ENCODE results near the gene ANKRD40. TPM values are rescaled to one million over a fixed set of nuclear protein-coding genes. Genes with fewer than 3 reads are reported as not detected.

The ANKRD40 gene
- total RNA-seq, 6 experiments from 2014 or later = 13.9 to 17.4 (median 15.1) TPM

DNA sequence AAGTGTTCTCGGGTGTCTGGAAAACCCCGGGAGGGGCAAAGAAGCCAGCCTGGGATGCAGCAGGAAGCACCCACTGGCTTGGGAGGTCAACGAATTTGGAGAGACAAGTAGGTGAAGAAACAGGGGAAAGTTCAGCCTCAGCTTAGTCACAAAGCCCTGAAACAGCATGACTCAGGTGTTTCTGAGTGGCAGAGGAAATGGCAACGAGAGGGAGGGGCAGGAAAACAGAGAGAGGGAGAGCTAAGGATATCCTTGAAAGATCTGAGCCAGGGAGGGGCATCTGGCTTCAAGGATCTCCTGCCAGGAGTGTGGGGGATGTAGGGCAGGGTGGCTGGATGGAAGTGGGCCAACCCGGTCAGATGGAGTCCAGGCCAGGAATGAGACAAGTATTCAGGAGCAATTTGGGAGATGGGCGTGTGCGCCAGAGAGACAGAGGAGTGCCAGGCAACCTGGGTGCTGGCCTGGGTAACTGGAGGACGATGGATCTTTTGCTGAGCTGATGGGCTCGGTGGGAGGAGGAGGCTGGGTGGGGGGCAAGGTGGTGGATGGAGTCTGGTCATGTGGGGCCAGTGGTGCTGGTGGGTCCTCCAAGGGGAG is 45.8 kb downstream of the ANKRD40 start:
- H3K4me1 ChIP-seq = peaks cover 0 to 62% (median 38%) of the 10 kb centered on the region in 4 donors
- peaks cover 0 to 6% (median 0%) of the 10 kb centered on the region in 4 donors for H3K36me3 ChIP-seq
- DNase-seq (no peak), ATAC-seq (peak in 3 of 4 donors; percentile 42 to 51 (median 51))
- intact Hi-C loops (cut with DNase I) = no loop called here
- no peaks in the 10 kb centered on the region for H3K27me3 ChIP-seq
- H3K4me3 ChIP-seq = no peak overlapping the region
- no peak for TF ChIP-seq POLR2A (IDR thresholded peaks at IDR 0.05)
- TF ChIP-seq, protein P1, sequence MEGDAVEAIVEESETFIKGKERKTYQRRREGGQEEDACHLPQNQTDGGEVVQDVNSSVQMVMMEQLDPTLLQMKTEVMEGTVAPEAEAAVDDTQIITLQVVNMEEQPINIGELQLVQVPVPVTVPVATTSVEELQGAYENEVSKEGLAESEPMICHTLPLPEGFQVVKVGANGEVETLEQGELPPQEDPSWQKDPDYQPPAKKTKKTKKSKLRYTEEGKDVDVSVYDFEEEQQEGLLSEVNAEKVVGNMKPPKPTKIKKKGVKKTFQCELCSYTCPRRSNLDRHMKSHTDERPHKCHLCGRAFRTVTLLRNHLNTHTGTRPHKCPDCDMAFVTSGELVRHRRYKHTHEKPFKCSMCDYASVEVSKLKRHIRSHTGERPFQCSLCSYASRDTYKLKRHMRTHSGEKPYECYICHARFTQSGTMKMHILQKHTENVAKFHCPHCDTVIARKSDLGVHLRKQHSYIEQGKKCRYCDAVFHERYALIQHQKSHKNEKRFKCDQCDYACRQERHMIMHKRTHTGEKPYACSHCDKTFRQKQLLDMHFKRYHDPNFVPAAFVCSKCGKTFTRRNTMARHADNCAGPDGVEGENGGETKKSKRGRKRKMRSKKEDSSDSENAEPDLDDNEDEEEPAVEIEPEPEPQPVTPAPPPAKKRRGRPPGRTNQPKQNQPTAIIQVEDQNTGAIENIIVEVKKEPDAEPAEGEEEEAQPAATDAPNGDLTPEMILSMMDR (IDR thresholded peaks at IDR 0.05) = no peak
- 30% methylated on average over 8 of the region's 9 CpGs for WGBS (ENCODE audit: insufficient coverage, low coverage, low lambda C conversion rate, missing lambda C conversion rate)
- peak overlapping the region in 2 of 3 donors; percentile 11 to 80 for H3K27ac ChIP-seq
- no peaks in the 10 kb centered on the region for H3K9me3 ChIP-seq

GRCh38 chr17:50661348-50661747 is 46.4 kb downstream of the ANKRD40 start:
- intact Hi-C loops (cut with DNase I) = no loop called here
- no peak overlapping the region for H3K4me3 ChIP-seq
- peak overlapping the region in 2 of 3 donors; percentile 11 to 80 for H3K27ac ChIP-seq
- DNase-seq (no peak), ATAC-seq (no peak)
- H3K4me1 ChIP-seq = peaks cover 0 to 65% (median 36%) of the 10 kb centered on the region in 4 donors
- no peaks in the 10 kb centered on the region for H3K27me3 ChIP-seq
- peaks cover 0 to 6% (median 0%) of the 10 kb centered on the region in 4 donors for H3K36me3 ChIP-seq
- peak; percentile 3 for TF ChIP-seq POLR2A (IDR thresholded peaks at IDR 0.05)
- TF ChIP-seq, protein P1 (IDR thresholded peaks at IDR 0.05) = no peak
- 50% methylated on average over 5 of the region's 5 CpGs for WGBS (ENCODE audit: insufficient coverage, low coverage, low lambda C conversion rate, missing lambda C conversion rate)
- H3K9me3 ChIP-seq = no peaks in the 10 kb centered on the region

GRCh38 chr17:50660887-50661345 is 46.8 kb downstream of the ANKRD40 start:
- Histone ChIP-seq H3K9me3 (no peaks in the 10 kb centered on the region), H3K27me3 (no peaks in the 10 kb centered on the region), H3K27ac (peak overlapping the region in 1 of 3 donors; percentile 80), H3K4me1 (peaks cover 0 to 68% (median 35%) of the 10 kb centered on the region in 4 donors), H3K36me3 (peaks cover 0 to 6% (median 0%) of the 10 kb centered on the region in 4 donors), H3K4me3 (no peak overlapping the region)
- ATAC-seq (peak in 1 of 4 donors; percentile 4), DNase-seq (no peak)
- 65% methylated on average over 6 of the region's 10 CpGs for WGBS (ENCODE audit: insufficient coverage, low coverage, low lambda C conversion rate, missing lambda C conversion rate)
- intact Hi-C loops (cut with DNase I) = no loop called here
- no peak for TF ChIP-seq POLR2A (IDR thresholded peaks at IDR 0.05)

DNA sequence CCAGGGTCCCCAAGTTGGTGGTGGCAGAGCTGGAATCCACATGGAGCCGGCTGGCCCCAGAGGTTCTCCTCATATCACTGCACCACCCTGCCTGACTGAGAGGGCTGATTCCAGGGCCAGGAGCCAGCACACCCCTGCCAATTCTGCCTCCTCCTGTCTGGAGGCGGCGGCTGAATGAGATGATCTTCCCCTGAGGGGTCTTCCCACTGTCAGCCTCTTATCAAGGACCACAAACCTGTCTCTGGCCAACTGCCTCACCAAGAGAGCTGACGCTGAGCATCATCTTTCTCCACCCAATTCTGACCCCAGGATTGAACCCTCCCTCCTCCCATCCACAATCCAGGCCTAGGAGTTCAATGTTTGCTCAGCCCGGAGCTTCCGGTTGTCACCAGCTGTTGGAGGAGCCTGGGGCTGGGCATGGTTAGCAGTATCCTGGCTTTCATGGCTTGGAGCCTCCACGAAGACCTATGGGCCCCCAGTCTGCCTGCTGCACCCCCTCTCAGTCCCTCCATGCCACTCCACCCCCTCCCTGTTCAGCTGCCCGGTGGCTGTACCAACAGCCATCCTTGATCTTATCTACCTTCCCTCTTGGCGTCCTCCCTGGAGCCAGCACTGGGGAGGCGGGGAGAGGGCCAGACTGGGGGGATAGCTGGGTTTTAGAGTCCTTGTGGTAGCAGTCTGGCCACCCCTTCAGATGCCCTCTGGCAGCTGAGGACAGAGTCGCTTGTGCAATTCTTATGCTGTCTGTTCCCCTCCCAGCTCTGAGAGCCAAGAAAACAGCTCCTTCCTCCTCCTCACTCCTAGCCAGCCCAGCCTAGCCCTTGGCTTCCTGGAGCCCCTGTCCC is 47.5 kb downstream of the ANKRD40 start:
- peaks cover 0 to 6% (median 0%) of the 10 kb centered on the region in 4 donors for H3K36me3 ChIP-seq
- TF ChIP-seq, protein P1 (IDR thresholded peaks at IDR 0.05) = no peak
- no peak for TF ChIP-seq POLR2A (IDR thresholded peaks at IDR 0.05)
- H3K27ac ChIP-seq = peak overlapping the region in 1 of 3 donors; percentile 80
- 25% methylated on average over 7 of the region's 11 CpGs for WGBS (ENCODE audit: insufficient coverage, low coverage, low lambda C conversion rate, missing lambda C conversion rate)
- intact Hi-C loops (cut with DNase I) = no loop called here
- H3K4me1 ChIP-seq = peaks cover 0 to 68% (median 35%) of the 10 kb centered on the region in 4 donors
- H3K9me3 ChIP-seq = no peaks in the 10 kb centered on the region
- DNase-seq = peak in 1 of 3 donors; percentile 57
- ATAC-seq = peak; percentile 7 to 46 (median 36)
- H3K27me3 ChIP-seq = no peaks in the 10 kb centered on the region
- no peak overlapping the region for H3K4me3 ChIP-seq
